Nephron progenitor cell (in vitro differentiated cells): Measurements from ENCODE around the gene NPAS1.

ENCODE experiments used
- DNase-seq: peaks from one replicate; pipeline ENCODE4 v3.0.0; 2021
- H3K27ac Mint-ChIP-seq: 2 replicates; pipeline ENCODE4 v1.8.0; 2021; ENCODE audit warnings: mild to moderate bottlenecking, moderate library complexity, mixed read lengths
- H3K27me3 Mint-ChIP-seq: 2 replicates; pipeline ENCODE4 v1.8.0; 2021; ENCODE audit warnings: mild to moderate bottlenecking, low read depth, mixed read lengths; ENCODE audit not compliant: poor library complexity
- H3K36me3 Mint-ChIP-seq: 2 replicates; pipeline ENCODE4 v1.8.0; 2021; ENCODE audit warnings: low read depth, mixed read lengths
- H3K4me1 Mint-ChIP-seq: 2 replicates; pipeline ENCODE4 v1.8.0; 2021; ENCODE audit warnings: mixed read lengths
- H3K4me3 Mint-ChIP-seq: 2 replicates; pipeline ENCODE4 v1.8.0; 2021; ENCODE audit warnings: mild to moderate bottlenecking, moderate library complexity, mixed read lengths
- H3K9me3 Mint-ChIP-seq: 2 replicates; pipeline ENCODE4 v1.8.0; 2021; ENCODE audit warnings: mild to moderate bottlenecking, moderate library complexity, mixed read lengths
- CTCF ChIP-seq: fragments of 200-600 bp; sonication (generic); IDR thresholded peaks from 2 replicates; pipeline ENCODE4 v1.5.0; 2021; ENCODE audit warnings: antibody characterized with exemption

NPAS1 gene

DNA sequence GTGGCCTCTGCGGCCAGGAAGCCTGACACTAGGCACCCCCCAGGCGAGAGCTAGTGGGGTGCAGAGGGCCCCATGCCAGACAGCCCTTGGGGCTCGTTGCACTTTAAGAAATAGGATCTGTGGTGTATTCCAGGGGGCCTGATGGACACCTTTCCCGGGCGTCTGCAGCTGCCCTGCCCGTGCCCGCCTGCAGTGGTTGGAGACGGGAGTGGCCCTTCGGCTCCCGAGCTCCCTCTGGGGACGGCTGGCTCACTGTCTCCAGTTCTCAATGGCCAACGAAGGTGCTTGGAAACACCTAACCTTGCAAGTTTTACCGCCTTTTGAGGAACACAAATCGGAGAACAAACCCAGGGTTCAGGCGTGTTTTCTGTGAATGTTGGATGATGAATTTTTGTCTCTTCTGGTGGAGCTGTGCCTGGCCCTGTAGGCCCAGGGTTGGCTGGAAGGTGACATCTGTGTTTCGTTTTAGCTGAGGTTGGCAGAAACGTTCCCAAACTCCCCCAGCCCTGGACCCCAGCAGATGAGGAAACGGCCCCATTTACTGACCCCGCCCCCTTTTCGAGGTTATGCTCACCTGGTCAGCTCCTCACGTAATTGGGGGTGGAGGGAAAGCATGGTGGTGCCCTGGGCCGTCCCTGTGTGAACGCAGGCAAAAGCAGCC lies 17.4 kb upstream of the NPAS1 start:
- TF ChIP-seq CTCF: no peak
- Mint-ChIP-seq H3K4me1 (peaks cover 20% of the 10 kb centered on the region), H3K9me3 (no peaks in the 10 kb centered on the region), H3K36me3 (peaks cover 44% of the 10 kb centered on the region), H3K27ac (no peak overlapping the region), H3K27me3 (no peaks in the 10 kb centered on the region), H3K4me3 (no peak overlapping the region)
- no peak for DNase-seq

DNA sequence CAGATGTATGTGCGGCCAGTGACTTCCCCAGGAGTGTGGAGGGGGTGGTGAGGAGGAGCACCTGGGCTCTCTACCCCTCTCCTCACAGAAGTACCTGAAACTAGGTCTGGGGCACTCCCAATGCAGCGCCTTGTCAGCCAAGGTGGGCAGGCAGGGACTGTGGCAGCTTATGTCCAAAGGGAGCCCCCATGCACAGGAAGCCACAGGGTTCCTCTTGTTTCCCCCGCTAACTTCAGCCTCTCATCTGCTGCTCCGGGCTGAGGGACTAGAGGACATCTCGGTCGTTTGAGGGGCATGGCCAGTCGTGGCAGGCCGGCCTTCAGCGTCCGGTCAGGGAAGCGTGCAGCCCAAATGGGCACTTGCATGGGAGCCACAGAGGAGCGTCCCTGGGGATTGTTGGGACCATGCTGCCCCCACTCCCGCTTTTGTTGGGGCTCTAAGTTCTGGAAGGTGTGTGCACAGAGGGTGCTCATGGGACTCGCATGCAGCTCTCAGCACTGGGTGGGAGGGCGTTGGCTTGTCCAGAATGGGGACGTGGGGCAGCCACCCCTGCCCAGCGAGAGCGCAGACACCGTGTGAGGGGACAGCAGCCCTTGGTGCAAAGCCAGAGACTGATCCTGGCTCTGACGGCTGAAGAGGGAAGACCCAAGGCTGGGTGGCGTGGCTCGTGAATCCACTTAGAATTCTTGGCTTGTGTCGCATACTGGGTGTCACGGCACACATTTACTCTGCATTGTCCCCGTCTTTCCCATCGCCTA lies 16.6 kb upstream of the NPAS1 start:
- TF ChIP-seq CTCF: no peak
- H3K27ac Mint-ChIP-seq: no peak overlapping the region
- no peak for DNase-seq
- no peak overlapping the region for H3K4me3 Mint-ChIP-seq
- H3K4me1 Mint-ChIP-seq: peaks cover 20% of the 10 kb centered on the region
- peaks cover under 1% of the 10 kb centered on the region for H3K27me3 Mint-ChIP-seq
- peaks cover 4% of the 10 kb centered on the region for H3K9me3 Mint-ChIP-seq
- H3K36me3 Mint-ChIP-seq: peaks cover 42% of the 10 kb centered on the region

- H3K27ac Mint-ChIP-seq: no peak overlapping the region
- peaks cover 46% of the 10 kb centered on the region for H3K36me3 Mint-ChIP-seq
- peaks cover 4% of the 10 kb centered on the region for H3K27me3 Mint-ChIP-seq
- H3K4me1 Mint-ChIP-seq: peaks cover 20% of the 10 kb centered on the region
- TF ChIP-seq CTCF: no peak
- no peak overlapping the region for H3K4me3 Mint-ChIP-seq
- DNase-seq: no peak
- peaks cover 12% of the 10 kb centered on the region for H3K9me3 Mint-ChIP-seq
Measured at GRCh38 chr19:47003611-47004465, 15.8 kb upstream of the NPAS1 start.

GRCh38 chr19:47005164-47005641 lies 14.4 kb upstream of the NPAS1 start:
- H3K27me3 Mint-ChIP-seq: peaks cover 4% of the 10 kb centered on the region
- H3K4me1 Mint-ChIP-seq: peaks cover 20% of the 10 kb centered on the region
- no peak overlapping the region for H3K4me3 Mint-ChIP-seq
- H3K27ac Mint-ChIP-seq: peak overlapping the region; percentile 54
- H3K36me3 Mint-ChIP-seq: peaks cover 37% of the 10 kb centered on the region
- peaks cover 15% of the 10 kb centered on the region for H3K9me3 Mint-ChIP-seq
- TF ChIP-seq CTCF: no peak
- DNase-seq: no peak

GRCh38 chr19:47005873-47006272 lies 13.8 kb upstream of the NPAS1 start:
- H3K27ac Mint-ChIP-seq: peak overlapping the region; percentile 54
- H3K36me3 Mint-ChIP-seq: peaks cover 32% of the 10 kb centered on the region
- no peak for DNase-seq
- peaks cover 4% of the 10 kb centered on the region for H3K27me3 Mint-ChIP-seq
- H3K9me3 Mint-ChIP-seq: peaks cover 15% of the 10 kb centered on the region
- TF ChIP-seq CTCF: no peak
- H3K4me1 Mint-ChIP-seq: peaks cover 20% of the 10 kb centered on the region
- no peak overlapping the region for H3K4me3 Mint-ChIP-seq
